ENCODE data around the gene EIF2B1. TPM values are rescaled to one million over a fixed set of nuclear protein-coding genes. Genes with fewer than 3 reads are reported as not detected.

The EIF2B1 gene
- total RNA-seq, 2 donors from 2014 or later: 42.0 to 45.8 TPM

DNA sequence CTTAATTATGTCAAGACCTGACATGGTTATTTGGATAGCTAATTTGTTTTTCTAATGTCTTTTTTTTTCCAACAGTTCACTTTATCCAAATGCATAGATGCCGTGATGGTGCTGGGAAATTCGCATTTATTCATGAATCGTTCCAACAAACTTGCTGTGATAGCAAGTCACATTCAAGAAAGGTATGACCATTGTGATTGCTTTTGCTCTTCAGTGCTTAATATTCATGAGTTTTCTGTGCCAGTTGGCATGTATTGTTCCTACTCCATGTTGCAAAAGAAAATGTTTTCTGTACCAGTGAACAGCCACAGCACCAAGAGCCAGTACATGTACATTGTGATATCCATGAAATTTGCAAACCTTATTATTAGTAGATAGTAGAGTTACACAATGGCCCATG, 11.9 kb upstream of the EIF2B1 start:
- Histone ChIP-seq H3K4me1 (ENCODE audit: control insufficient read depth, insufficient read depth, low read length) (no peaks in the 10 kb centered on the region), H3K4me3 (ENCODE audit: low read length) (no peak overlapping the region), H3K27me3 (ENCODE audit: control insufficient read depth, insufficient read depth, low read length, poor library complexity, severe bottlenecking) (no peaks in the 10 kb centered on the region), H3K27ac (ENCODE audit: low read depth, low read length) (no peak overlapping the region), H3K9ac (ENCODE audit: extremely low read depth, low read length, poor library complexity, severe bottlenecking) (no peak overlapping the region), H3K9me3 (ENCODE audit: control insufficient read depth, low read length) (no peaks in the 10 kb centered on the region), H3K36me3 (ENCODE audit: control insufficient read depth, insufficient read depth, low read length) (peaks cover 69% of the 10 kb centered on the region)
- H3K4me3 Mint-ChIP-seq: no peak overlapping the region
- WGBS, 2 experiments (ENCODE audit: insufficient coverage in 1 of 2, insufficient read length in 1 of 2): 100% methylated on average over 3 of the region's 3 CpGs
- peaks cover 44% of the 10 kb centered on the region for H3K36me3 Mint-ChIP-seq (ENCODE audit: low read depth)
- no peaks in the 10 kb centered on the region for H3K27me3 Mint-ChIP-seq (ENCODE audit: insufficient read depth)
- H3K27ac Mint-ChIP-seq: no peak overlapping the region
- TF ChIP-seq, protein P1, sequence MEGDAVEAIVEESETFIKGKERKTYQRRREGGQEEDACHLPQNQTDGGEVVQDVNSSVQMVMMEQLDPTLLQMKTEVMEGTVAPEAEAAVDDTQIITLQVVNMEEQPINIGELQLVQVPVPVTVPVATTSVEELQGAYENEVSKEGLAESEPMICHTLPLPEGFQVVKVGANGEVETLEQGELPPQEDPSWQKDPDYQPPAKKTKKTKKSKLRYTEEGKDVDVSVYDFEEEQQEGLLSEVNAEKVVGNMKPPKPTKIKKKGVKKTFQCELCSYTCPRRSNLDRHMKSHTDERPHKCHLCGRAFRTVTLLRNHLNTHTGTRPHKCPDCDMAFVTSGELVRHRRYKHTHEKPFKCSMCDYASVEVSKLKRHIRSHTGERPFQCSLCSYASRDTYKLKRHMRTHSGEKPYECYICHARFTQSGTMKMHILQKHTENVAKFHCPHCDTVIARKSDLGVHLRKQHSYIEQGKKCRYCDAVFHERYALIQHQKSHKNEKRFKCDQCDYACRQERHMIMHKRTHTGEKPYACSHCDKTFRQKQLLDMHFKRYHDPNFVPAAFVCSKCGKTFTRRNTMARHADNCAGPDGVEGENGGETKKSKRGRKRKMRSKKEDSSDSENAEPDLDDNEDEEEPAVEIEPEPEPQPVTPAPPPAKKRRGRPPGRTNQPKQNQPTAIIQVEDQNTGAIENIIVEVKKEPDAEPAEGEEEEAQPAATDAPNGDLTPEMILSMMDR (conservative IDR thresholded peaks at IDR 0.05): no peak
- H3K4me1 Mint-ChIP-seq: no peaks in the 10 kb centered on the region
- DNase-seq: no peak
- H3K9me3 Mint-ChIP-seq: no peaks in the 10 kb centered on the region

DNA sequence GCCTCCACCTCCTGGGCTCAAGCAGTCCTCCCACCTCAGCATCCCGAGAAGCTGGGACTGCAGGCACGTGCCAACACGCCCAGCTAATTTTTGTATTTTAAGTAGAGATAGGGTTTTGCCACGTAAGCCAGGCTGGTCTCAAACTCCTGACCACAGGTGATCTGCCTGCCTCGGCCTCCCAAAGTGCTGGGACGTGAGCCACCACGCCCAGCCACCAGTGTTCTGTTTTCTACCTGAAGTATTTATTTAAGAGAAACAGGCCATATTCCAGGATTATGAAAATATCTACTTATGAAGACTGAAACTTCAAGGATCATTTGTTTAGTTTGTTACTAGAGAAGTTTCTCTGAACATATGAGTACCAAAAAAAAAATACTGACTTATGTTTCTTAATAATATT, 10.4 kb upstream of the EIF2B1 start:
- Mint-ChIP-seq H3K27me3 (ENCODE audit: insufficient read depth) (no peaks in the 10 kb centered on the region), H3K4me1 (no peaks in the 10 kb centered on the region), H3K27ac (no peak overlapping the region), H3K36me3 (ENCODE audit: low read depth) (peaks cover 40% of the 10 kb centered on the region), H3K9me3 (no peaks in the 10 kb centered on the region), H3K4me3 (no peak overlapping the region)
- TF ChIP-seq, protein P1 (conservative IDR thresholded peaks at IDR 0.05): no peak
- Histone ChIP-seq H3K9me3 (ENCODE audit: control insufficient read depth, low read length) (no peaks in the 10 kb centered on the region), H3K36me3 (ENCODE audit: control insufficient read depth, insufficient read depth, low read length) (peaks cover 57% of the 10 kb centered on the region), H3K4me1 (ENCODE audit: control insufficient read depth, insufficient read depth, low read length) (no peaks in the 10 kb centered on the region), H3K27me3 (ENCODE audit: control insufficient read depth, insufficient read depth, low read length, poor library complexity, severe bottlenecking) (no peaks in the 10 kb centered on the region), H3K27ac (ENCODE audit: low read depth, low read length) (no peak overlapping the region), H3K4me3 (ENCODE audit: low read length) (no peak overlapping the region), H3K9ac (ENCODE audit: extremely low read depth, low read length, poor library complexity, severe bottlenecking) (no peak overlapping the region)
- DNase-seq: no peak
- 95 to 96% methylated on average over 6 to 7 of the region's 7 CpGs for WGBS, 2 experiments (ENCODE audit: insufficient coverage in 1 of 2, insufficient read length in 1 of 2)

GRCh38 chr12:123634142-123634561, 666 bp upstream of the EIF2B1 start:
- H3K27me3 Mint-ChIP-seq (ENCODE audit: insufficient read depth): no peaks in the 10 kb centered on the region
- no peaks in the 10 kb centered on the region for H3K9me3 Mint-ChIP-seq
- peak overlapping the region; percentile 99 for H3K27ac Mint-ChIP-seq

More at GRCh38 chr12:123634142-123634561, 666 bp upstream of the EIF2B1 start:
- DNase-seq: peak; percentile 53
- H3K4me1 ChIP-seq (ENCODE audit: control insufficient read depth, insufficient read depth, low read length): peaks cover 3% of the 10 kb centered on the region
- H3K9me3 ChIP-seq (ENCODE audit: control insufficient read depth, low read length): no peaks in the 10 kb centered on the region
- WGBS, 2 experiments (ENCODE audit: insufficient coverage in 1 of 2, insufficient read length in 1 of 2): 7 to 14% methylated on average over 16 to 19 of the region's 19 CpGs
- TF ChIP-seq, protein P1 (conservative IDR thresholded peaks at IDR 0.05): no peak
- peaks cover 26% of the 10 kb centered on the region for H3K36me3 ChIP-seq (ENCODE audit: control insufficient read depth, insufficient read depth, low read length)
- Mint-ChIP-seq H3K4me1 (peaks cover 8% of the 10 kb centered on the region), H3K36me3 (ENCODE audit: low read depth) (peaks cover 23% of the 10 kb centered on the region), H3K4me3 (peak overlapping the region; percentile 79)
- H3K27me3 ChIP-seq (ENCODE audit: control insufficient read depth, insufficient read depth, low read length, poor library complexity, severe bottlenecking): no peaks in the 10 kb centered on the region
- peak overlapping the region; percentile 79 for H3K27ac ChIP-seq (ENCODE audit: low read depth, low read length)
- H3K9ac ChIP-seq (ENCODE audit: extremely low read depth, low read length, poor library complexity, severe bottlenecking): peak overlapping the region; percentile 97
- peak overlapping the region; percentile 98 for H3K4me3 ChIP-seq (ENCODE audit: low read length)
